Keratinocyte (primary cell): ENCODE results near the gene SLC6A8.

Experiments
- EZH2 ChIP-seq: IDR thresholded peaks from one replicate; pipeline ENCODE4 v1.6.1; 2012; ENCODE audit warnings: inconsistent platforms, mild to moderate bottlenecking, low read length, moderate library complexity
- TF ChIP-seq, protein P1 (sequence below), 3 experiments: IDR thresholded peaks in 1 of 3; conservative IDR thresholded peaks in 1 of 3; optimal IDR thresholded peaks in 1 of 3; 2 replicates in 2 of 3; 3 replicates in 1 of 3; pipeline versions ENCODE3 to v1.5.1; 2011; ENCODE audit warnings: low read length in 3 of 3, mild to moderate bottlenecking in 3 of 3, moderate library complexity in 2 of 3, control low read depth in 1 of 3, inconsistent platforms in 1 of 3; ENCODE audit not compliant: insufficient read depth in 2 of 3; ENCODE audit errors: extremely low read depth in 1 of 3

DNA sequence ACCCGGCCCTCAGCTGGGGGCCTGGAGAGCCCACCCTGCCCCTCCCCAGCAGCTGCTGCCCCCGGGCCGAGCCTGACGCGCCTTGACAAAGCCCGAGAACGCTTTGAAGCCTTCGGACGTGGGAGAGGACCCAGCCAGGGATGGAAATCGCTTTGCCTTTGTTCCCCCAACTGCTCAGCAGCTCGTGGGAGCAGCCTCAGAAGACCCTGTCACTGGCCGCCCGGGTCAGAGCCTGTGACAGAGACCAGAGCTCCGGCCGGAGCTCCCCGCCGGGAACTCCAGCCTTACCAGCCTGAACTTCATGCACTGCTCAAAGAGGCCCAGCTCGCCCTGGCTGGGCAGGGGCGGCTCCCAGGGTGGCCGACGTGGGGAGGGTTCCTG, 2.6 kb upstream of the SLC6A8 start:
- TF ChIP-seq, protein P1, sequence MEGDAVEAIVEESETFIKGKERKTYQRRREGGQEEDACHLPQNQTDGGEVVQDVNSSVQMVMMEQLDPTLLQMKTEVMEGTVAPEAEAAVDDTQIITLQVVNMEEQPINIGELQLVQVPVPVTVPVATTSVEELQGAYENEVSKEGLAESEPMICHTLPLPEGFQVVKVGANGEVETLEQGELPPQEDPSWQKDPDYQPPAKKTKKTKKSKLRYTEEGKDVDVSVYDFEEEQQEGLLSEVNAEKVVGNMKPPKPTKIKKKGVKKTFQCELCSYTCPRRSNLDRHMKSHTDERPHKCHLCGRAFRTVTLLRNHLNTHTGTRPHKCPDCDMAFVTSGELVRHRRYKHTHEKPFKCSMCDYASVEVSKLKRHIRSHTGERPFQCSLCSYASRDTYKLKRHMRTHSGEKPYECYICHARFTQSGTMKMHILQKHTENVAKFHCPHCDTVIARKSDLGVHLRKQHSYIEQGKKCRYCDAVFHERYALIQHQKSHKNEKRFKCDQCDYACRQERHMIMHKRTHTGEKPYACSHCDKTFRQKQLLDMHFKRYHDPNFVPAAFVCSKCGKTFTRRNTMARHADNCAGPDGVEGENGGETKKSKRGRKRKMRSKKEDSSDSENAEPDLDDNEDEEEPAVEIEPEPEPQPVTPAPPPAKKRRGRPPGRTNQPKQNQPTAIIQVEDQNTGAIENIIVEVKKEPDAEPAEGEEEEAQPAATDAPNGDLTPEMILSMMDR (optimal IDR thresholded peaks at IDR 0.05 in 1 of 3, IDR thresholded peaks at IDR 0.05 in 1 of 3, conservative IDR thresholded peaks at IDR 0.05 in 1 of 3; ENCODE audit: extremely low read depth in 1 of 3, insufficient read depth in 2 of 3, low read length in 3 of 3), result no peak
- TF ChIP-seq EZH2, result no peak
